Activated naive CD4-positive, alpha-beta T cell treated with anti-CD3 and anti-CD28 coated beads, Interleukin-2, amount 50 U/mL, for 72 hours (primary cell): ENCODE measurements around the gene SSTR3. TPM values are rescaled to one million over a fixed set of nuclear protein-coding genes. Genes with fewer than 3 reads are reported as not detected.

ENCODE experiments used
- ATAC-seq, 2 donors: fragments of 150-1000 bp; cut with Tn5 transposase; 2 replicates each; pipeline ENCODE4 v1.10.0; 2021; ENCODE audit warnings: mild to moderate bottlenecking in 2 of 2, moderate library complexity in 2 of 2
- DNase-seq, 2 donors: peaks; one replicate each; pipeline ENCODE4 v3.0.0; 2021 to 2022; ENCODE audit warnings: low spot score in 2 of 2
- H3K27ac Mint-ChIP-seq, 2 donors: one replicate each; pipeline ENCODE4 v1.8.0; 2022; ENCODE audit warnings: mild to moderate bottlenecking in 2 of 2, mixed read lengths in 2 of 2
- H3K36me3 Mint-ChIP-seq, 2 donors: one replicate each; pipeline ENCODE4 v1.8.0; 2022; ENCODE audit warnings: mixed read lengths in 2 of 2
- H3K9me3 Mint-ChIP-seq, 2 donors: one replicate each; pipeline ENCODE4 v1.8.0; 2022; ENCODE audit warnings: mixed read lengths in 2 of 2
- total RNA-seq, 2 donors: library from RNA; stranded (reverse); gene quantifications; one replicate each; pipeline ENCODE4 v1.2.3, GENCODE V29; 2022

The SSTR3 gene
- total RNA-seq, 2 donors from 2014 or later, result 5.2 to 28.1 TPM

DNA sequence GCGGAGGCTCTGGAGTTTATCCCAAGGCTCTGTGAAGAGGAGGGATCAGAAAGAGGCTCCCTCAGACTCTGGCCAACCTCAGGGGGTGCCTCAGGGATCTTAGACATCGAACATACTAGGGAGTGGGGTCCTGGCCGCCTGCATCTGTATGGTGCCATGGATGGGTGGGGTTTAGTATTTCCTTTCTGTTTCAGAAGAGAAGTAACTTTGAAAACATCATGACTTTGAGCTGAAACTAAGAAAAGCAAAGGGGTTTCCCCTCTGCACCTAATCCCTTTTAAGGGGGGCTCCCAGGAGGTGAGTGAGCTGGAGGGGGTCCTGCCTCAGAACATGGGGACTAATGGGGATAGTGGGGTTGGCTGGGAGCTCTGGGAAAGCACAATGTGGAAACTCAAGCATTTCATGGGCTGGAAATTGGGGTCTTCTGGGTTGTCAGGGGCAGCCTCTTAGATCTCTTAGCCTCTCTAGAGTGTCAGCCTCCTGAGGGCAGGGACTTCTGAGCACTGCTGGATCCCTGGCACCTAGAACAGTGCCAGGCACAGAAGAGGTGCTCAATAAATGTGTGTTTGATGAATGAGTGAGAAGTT is 11.8 kb upstream of the SSTR3 start:
- Mint-ChIP-seq H3K36me3 (peaks cover 41 to 84% of the 10 kb centered on the region in 2 donors), H3K27ac (peak overlapping the region; percentile 94 to 98), H3K9me3 (peaks cover 5 to 6% of the 10 kb centered on the region in 2 donors)
- DNase-seq, result no peak
- peak; percentile 3 to 5 for ATAC-seq

DNA sequence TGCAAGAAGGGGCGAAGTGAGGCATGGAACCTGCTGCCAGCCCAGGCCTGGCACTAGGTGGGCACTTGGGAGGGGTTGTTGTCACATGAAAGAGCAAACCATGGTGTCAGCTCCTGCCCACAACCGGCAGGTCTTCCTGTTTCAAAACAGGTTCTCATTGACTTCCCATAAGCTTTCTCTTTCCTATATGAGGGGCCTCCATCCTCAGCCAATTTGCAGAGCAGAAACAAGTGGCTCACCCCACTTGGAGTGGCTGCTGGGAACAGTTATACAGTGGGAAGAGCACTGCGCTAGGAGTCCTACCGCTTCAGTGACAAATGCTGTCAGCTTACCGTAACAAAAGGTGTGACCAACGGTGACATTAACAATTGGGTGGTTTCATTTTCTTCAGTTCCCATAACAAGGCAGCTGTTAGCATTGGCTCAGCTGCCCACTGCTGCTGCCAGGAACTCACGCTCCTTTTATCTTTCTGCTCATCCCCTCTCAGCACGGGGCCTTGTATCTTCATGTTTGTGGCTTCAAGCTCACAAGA is 10.2 kb upstream of the SSTR3 start:
- no peak for DNase-seq
- Mint-ChIP-seq H3K9me3 (peaks cover 5 to 11% of the 10 kb centered on the region in 2 donors), H3K36me3 (peaks cover 36 to 86% of the 10 kb centered on the region in 2 donors), H3K27ac (peak overlapping the region; percentile 94 to 98)
- ATAC-seq, result peak; percentile 58 to 60

DNA sequence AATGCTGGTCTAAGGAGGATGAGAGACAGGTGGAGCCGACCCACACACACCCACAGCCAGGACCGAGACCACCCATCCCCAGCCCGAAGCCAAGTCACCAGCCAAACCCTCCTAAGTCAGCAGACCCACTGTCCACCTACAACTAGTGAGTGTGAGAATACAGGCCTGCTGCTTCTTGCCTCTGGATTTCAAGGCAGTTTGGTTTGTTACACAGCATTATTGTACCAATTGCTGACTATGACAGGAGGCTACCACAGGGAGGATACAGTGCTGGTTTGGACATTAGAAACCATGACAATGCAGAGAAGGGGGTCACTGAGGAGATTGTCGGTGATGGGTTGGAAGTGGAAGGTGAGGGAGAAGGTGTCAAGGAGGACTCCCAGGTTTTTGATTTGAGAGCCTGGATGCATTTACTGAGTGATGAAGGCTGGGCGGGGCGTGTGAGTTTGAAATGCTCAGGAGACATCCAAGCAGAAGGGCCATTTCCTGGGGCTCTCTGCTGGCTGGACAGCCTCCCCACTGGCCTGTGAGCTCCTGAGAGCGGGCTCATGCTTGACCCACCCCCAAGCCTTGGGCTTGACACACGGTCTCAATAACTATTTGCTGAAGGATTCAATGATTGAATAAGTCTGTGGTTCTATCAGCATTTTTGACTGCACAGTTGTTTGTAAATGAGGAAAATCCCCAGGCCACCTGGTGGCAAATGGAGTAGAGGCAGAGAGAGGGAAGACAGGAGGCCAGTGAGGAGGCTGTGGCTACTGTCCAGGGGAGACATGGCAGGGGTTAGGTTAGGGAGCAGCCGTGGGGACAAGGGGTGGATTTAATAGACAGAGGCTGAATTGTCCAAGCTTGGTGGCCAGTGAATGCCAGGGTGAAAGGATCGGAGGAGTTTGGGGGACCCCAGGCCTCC is 9.4 kb upstream of the SSTR3 start:
- ATAC-seq (no peak), DNase-seq (no peak)
- Mint-ChIP-seq H3K27ac (peak overlapping the region; percentile 94 to 98), H3K36me3 (peaks cover 36 to 94% of the 10 kb centered on the region in 2 donors), H3K9me3 (peaks cover 5 to 11% of the 10 kb centered on the region in 2 donors)

DNA sequence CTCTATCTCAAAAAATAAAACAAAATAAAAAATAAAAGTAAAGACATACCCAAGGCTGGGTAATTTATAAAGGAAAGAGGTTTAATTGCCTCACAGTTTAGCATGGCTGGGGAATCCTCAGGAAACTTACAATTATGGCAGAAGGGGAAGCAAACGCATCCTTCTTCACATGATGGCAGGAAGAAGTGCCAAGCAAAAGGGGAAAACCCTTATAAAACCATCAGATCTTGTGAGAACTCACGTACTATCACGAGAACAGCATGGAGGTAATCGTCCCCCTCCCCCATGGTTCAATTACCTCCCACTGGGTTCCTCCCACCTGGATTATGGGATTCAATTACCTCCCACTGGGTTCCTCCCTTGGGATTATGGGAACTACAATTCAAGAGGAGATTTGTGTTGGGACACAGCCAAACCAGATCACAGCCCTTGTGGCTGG is 8.3 kb upstream of the SSTR3 start:
- H3K9me3 Mint-ChIP-seq, result peaks cover 5 to 11% of the 10 kb centered on the region in 2 donors
- DNase-seq, result no peak
- H3K36me3 Mint-ChIP-seq, result peaks cover 36 to 88% of the 10 kb centered on the region in 2 donors
- peak overlapping the region; percentile 94 to 99 for H3K27ac Mint-ChIP-seq
- ATAC-seq, result no peak

DNA sequence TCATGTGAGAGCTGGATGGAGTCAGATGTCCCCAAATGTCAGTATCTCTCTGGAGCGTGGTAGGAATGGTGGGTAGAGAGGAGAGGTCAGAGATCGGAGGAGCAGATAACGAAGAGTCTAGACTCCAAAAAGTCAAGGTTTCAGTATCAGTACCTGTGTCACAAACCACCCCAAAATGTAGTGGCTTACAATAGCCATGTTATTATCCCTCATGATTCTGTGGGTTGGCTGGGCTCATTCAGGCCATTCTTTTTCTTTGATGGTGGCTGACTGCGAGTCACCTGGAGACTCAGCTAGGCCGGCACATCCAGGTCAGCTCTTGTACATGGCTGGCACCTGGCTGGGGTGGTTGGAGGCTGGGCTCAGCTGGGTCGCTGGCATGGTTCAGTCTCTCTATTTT is 7.3 kb upstream of the SSTR3 start:
- Mint-ChIP-seq H3K27ac (peak overlapping the region; percentile 94 to 99), H3K36me3 (peaks cover 36 to 78% of the 10 kb centered on the region in 2 donors), H3K9me3 (peaks cover 5 to 11% of the 10 kb centered on the region in 2 donors)
- ATAC-seq, result peak; percentile 18 to 61
- DNase-seq, result no peak

DNA sequence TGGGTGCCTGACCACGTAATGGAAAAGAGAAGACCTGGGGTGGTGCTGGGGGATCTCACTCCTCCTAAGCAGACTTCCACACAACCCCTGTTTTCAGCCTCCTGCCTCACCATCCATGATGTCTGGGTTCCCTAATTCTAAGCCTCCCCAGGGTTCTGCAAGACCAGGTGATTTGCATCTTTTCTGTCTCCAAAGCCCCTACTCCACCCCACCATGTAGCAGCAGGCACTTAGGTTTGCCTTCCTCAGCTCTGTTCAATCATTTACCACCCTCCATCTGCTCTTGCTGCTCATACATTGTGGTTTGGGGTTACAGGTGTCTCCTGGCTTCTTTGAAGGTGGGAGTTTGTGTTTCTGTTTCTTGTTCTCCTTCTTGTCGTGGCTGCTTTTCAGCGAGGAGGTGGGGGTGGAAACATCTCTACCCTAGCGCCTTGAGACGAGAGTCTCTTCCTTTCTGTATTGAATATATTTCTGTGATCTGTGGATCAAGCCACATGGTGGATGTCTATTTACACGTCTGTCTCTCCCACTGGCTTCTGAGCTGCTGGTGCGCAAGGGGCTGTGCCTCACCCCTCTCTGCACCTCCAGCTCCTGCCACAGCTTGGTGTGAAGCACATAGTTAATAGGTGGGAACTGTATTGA is 6.6 kb upstream of the SSTR3 start:
- ATAC-seq (peak; percentile 60 to 78), DNase-seq (peak in 1 of 2 donors; percentile 70)
- H3K36me3 Mint-ChIP-seq, result peaks cover 30 to 73% of the 10 kb centered on the region in 2 donors
- H3K9me3 Mint-ChIP-seq, result peaks cover 5 to 11% of the 10 kb centered on the region in 2 donors
- H3K27ac Mint-ChIP-seq, result peak overlapping the region; percentile 94 to 99

DNA sequence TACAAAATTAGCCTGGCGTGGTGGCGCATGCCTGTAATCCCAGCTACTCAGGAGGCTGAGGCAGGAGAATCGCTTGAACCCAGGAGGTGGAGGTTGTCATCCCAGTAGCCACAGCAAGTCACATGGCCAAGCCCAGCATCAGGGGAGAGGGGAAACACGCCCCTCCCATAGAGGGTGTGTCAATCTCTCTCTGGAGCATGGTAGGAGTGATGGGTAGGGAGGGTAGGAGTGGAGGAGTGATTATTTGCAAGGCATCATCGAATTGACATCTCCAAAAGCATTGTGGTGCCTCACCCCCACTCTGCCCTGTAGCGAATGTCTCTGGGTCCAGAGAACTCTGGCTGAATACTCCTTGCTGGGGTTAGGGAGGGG is 6.1 kb upstream of the SSTR3 start:
- no peak for DNase-seq
- H3K36me3 Mint-ChIP-seq, result peaks cover 25 to 73% of the 10 kb centered on the region in 2 donors
- H3K9me3 Mint-ChIP-seq, result peaks cover 5 to 11% of the 10 kb centered on the region in 2 donors
- ATAC-seq, result peak in 1 of 2 donors; percentile 1
- peak overlapping the region; percentile 94 to 99 for H3K27ac Mint-ChIP-seq

DNA sequence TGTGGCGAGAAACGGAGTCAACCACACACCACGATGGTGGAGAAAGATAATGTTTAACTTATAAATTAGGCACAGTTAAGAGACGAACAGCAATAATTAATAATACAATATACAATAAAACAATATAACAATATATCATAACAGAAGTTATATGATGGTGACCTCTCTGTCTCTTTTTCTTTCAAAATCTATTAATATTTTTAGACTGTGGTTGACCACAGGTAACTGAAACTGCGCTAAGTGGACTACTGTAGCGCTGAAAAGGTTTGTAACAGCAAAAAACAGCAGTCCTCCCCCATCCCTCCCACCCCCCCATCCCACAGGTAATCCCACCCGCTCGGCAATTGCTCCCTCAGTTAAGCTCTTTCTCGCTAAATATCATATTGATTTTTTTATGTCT is 3.6 kb upstream of the SSTR3 start:
- peaks cover 16 to 51% of the 10 kb centered on the region in 2 donors for H3K36me3 Mint-ChIP-seq
- no peak for ATAC-seq
- H3K27ac Mint-ChIP-seq, result no peak overlapping the region
- no peak for DNase-seq
- peaks cover 3 to 4% of the 10 kb centered on the region in 2 donors for H3K9me3 Mint-ChIP-seq

DNA sequence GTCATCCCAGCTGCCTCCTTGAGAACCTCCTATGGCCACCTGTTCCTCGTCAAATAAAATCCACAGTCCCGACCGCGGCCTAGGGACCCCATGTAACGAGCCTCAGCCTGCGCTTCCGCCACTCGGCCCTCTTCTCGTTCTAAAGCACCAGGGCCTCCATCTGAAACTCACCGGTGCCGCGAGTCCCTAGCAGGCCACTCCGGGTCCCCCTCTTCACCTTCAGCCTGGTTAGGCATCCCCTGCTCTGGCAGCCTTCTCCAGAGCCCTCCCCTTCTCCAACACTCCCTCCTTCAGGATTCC is 2.4 kb upstream of the SSTR3 start:
- DNase-seq, result peak in 1 of 2 donors; percentile 3
- Mint-ChIP-seq H3K9me3 (peaks cover 0 to 4% of the 10 kb centered on the region in 2 donors), H3K27ac (no peak overlapping the region)

DNA sequence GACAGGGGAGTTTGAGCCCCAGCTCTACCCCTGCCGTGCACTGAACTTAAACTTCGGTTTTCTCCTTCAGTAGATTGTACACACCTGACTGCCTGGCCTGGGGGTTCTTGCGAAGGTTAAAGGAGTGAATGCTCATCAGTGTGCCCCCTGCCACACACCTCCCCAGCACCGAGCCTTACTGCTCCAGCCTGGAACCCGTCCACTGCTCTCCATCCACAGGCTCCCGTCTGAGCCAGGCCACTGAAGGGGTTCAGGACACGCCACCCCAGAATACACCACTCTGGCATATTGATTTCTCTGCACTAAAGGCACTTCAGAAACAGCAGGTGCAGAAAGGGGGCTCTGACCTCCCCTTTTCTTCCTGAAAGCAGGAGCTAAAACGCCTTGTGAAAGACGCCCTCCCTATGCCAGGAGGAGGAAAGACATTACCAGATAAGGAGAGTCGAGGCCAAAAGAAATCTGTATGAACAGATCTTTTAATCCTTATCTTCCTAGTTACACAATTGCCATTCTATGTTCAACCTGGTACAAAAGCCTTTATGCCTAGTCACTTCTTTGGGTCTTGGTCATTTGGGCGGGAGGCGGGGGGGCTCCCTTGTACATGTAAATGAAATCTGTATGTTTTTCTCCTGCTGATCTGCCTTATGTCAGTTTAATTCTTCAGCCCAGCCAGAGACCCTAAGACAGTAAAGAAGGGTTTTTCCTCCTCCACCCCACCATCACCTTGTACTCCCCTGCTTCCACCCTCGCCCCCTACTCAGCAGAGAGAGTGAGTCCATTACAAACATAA is 1.9 kb upstream of the SSTR3 start:
- H3K9me3 Mint-ChIP-seq, result peaks cover 0 to 4% of the 10 kb centered on the region in 2 donors
- ATAC-seq, result no peak
- H3K36me3 Mint-ChIP-seq, result peaks cover 6 to 35% of the 10 kb centered on the region in 2 donors
- peak overlapping the region in 1 of 2 donors; percentile 45 for H3K27ac Mint-ChIP-seq
- DNase-seq, result no peak

More for the DNA sequence above, 2.4 kb upstream of the SSTR3 start:
- no peak for ATAC-seq
- H3K36me3 Mint-ChIP-seq, result peaks cover 7 to 40% of the 10 kb centered on the region in 2 donors

DNA sequence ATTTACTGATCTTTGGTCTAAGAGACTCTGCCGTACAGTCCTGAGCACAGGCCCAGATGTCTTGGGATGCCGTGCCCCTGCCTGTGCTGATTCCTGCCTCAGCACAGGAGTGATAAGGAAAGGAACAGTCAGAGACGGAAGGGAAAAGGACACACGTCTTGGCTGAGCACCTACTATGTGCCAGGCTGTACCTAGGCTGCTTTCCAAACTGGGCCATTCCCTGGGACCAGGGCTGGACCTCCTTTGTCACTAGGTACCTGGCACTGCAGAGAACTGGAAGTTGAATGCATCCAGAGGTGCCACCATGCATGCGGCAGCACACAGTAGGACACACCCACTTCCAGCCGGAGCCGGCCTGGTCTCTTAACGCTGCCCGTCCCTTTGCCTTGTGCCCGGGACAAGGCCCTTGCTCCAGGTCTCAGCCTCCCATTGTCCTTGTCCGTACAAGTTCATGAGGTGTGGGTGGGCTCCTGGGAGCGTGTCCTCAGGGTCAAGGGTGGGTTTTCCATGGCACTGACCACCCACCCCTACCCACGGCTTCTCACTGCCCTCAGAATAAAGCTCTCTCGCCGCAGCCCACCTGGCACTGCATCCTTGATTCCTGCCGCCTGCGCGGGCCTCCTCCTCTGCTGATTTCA is 1.1 kb upstream of the SSTR3 start:
- Mint-ChIP-seq H3K9me3 (peaks cover 0 to 4% of the 10 kb centered on the region in 2 donors), H3K36me3 (peaks cover 6 to 28% of the 10 kb centered on the region in 2 donors), H3K27ac (peak overlapping the region in 1 of 2 donors; percentile 45)
- DNase-seq (no peak), ATAC-seq (no peak)

DNA sequence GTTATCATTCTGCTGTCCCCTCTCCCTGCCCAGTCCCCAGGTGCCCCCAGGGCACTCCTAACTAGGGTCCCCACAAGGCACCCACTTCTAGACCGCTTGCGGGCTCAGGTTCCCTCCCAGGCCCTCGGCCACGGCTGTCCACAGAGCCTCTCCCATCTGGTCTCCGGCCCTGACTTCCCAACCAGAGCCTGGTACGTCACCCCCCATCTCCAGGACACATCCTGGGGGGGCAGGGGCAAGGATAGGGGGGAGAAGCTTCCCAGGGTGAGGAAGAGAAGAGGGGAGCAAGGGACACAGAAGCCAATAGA is 457 bp downstream of the SSTR3 start:
- Mint-ChIP-seq H3K27ac (peak overlapping the region in 1 of 2 donors; percentile 78), H3K36me3 (peaks cover 0 to 16% of the 10 kb centered on the region in 2 donors), H3K9me3 (no peaks in the 10 kb centered on the region)
- ATAC-seq, result no peak
- DNase-seq, result no peak

DNA sequence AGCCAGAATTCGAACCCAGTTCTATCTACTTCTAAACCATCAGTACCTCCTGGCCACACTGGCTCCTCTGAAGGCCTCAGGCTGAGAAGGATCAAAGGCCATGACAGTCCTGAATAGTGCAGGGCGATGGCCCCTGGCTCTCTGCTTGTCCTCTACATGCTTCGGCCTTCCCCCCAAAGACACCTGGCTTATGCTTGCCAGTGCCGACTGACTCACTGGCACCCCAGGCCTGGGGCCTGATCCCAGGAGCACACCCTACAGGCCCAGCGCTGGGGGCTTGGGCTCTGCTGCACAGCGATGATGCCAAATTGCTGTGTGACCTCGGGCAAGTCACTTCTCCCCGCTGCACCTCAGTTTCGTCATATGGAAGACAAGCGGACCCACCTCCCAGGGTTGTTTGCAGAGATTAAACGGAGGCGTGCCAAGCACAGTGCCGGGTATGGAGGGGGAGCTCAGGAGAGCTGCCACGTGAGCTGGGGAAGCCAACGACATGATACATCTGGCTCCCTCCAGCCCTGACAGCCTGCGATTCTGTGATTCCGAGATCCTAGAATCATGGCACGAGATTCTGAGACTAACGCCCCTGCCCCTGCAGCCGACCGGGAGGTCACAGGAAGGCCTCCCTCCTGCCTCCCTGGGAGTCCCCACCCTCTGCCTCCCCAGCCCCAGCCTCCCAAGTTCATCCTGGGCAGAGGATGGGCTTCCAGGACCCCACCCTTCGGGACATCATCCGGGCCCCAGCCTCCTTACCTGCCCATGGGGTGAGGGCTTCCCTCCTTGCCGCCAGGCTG is 1.0 kb downstream of the SSTR3 start:
- Mint-ChIP-seq H3K9me3 (no peaks in the 10 kb centered on the region), H3K27ac (peak overlapping the region in 1 of 2 donors; percentile 78), H3K36me3 (peaks cover 0 to 13% of the 10 kb centered on the region in 2 donors)
- DNase-seq, result no peak
- ATAC-seq, result no peak

DNA sequence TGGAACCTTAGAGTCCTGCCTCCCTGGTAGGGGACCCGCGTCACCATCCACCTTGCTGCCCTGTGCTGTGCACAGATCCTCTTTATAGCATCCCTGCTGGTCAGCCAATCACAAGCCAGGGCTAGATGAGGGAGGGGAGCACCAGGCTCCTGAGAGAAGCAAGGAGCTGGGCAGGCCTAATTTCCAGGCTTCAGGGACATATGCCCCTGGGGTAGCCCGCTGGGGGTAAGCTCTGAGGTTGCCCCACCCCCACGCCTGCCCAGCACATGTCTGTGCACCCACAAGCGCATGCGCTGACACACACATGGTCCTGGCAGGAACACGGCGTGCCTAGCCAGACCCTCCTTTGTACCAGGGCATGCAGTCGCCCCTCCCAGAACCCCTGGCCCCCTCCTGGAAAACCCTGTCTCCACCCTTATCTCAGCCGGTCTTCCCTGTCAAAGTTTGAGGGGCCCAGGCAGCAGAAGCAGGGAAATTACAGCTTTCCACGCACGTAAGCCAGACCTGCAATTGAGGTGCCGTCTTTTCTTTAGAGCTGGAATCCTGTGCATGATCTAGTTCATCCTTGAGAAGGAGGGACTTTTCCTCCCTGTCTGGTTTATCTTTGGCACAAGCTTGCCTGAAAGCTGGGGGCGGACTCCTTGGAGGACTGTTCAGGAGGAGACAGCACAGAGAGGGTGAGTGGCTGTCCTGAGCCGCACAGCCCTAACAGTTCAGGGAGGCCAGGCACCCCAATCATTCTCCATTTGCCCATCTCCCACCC is 2.1 kb downstream of the SSTR3 start:
- Mint-ChIP-seq H3K27ac (peak overlapping the region; percentile 6 to 78), H3K36me3 (peaks cover 0 to 11% of the 10 kb centered on the region in 2 donors), H3K9me3 (no peaks in the 10 kb centered on the region)
- DNase-seq (no peak), ATAC-seq (no peak)
